Breast epithelium (tissue), 4 donors: Measurements from ENCODE around the gene TMED10. TPM values are rescaled to one million over a fixed set of nuclear protein-coding genes. Genes with fewer than 3 reads are reported as not detected.
A peak's percentile ranks its signal among the peaks of the same experiment; 100 is the strongest.

Source experiments
- DNase-seq, 2 donors: peaks; one replicate each; pipeline ENCODE4 v3.0.0-alpha.2; 2019; ENCODE audit warnings: low spot score in 2 of 2
- H3K27ac ChIP-seq, 2 donors: fragments of 200-600 bp; sonication (generic) in 1 of 2; one replicate each; pipeline ENCODE4 v1.5.1; 2016 to 2019; ENCODE audit warnings: mild to moderate bottlenecking in 1 of 2
- H3K27me3 ChIP-seq, 2 donors: fragments of 200-600 bp; sonication (generic) in 1 of 2; one replicate each; pipeline versions ENCODE4 v1.5.1 to v1.6.0; 2017 to 2019; ENCODE audit warnings: control low read depth in 1 of 2, mild to moderate bottlenecking in 1 of 2
- H3K36me3 ChIP-seq: fragments of 200-600 bp; one replicate; pipeline ENCODE4 v1.5.1; 2019
- H3K4me1 ChIP-seq, 2 donors: fragments of 200-600 bp; sonication (generic); one replicate each; pipeline ENCODE4 v1.5.1; 2016 to 2019; ENCODE audit warnings: control low read depth in 1 of 2
- H3K4me3 ChIP-seq, 3 donors: fragments of 200-600 bp; sonication (generic); 1 replicate in 2 of 3; 2 replicates in 1 of 3; pipeline ENCODE4 v1.5.1; 2016 to 2019; ENCODE audit warnings: mild to moderate bottlenecking in 3 of 3, moderate library complexity in 2 of 3
- H3K9me3 ChIP-seq, 2 donors: fragments of 200-600 bp; sonication (generic) in 1 of 2; one replicate each; pipeline ENCODE4 v1.5.1; 2016 to 2019; ENCODE audit warnings: control low read depth in 1 of 2
- POLR2A ChIP-seq: fragments of 450-650 bp; IDR thresholded peaks from one replicate; pipeline ENCODE4 v1.6.1; 2016; ENCODE audit warnings: antibody characterized with exemption, mild to moderate bottlenecking, moderate library complexity
- POLR2AphosphoS5 ChIP-seq, 3 donors: sonication (generic); formaldehyde crosslinking; IDR thresholded peaks; one replicate each; pipeline ENCODE4 v1.6.1; 2017; ENCODE audit warnings: antibody characterized with exemption in 3 of 3
- intact Hi-C: fragments of 100-400 bp; cut with DNase I; formaldehyde crosslinking; loops from one replicate; pipeline ENCODE4 v1.15.1; 2023; ENCODE audit warnings: low total_unique reads
- total RNA-seq, 3 donors: library from RNA; depleted of rRNA; stranded (reverse); fragments of >200 nt; gene quantifications; one replicate each; pipeline ENCODE4 v1.1.0, GENCODE V29; 2016
- TF ChIP-seq, protein P1 (sequence below), 3 donors: fragments of 450-650 bp; IDR thresholded peaks; one replicate each; pipeline ENCODE4 v1.5.1; 2016 to 2017; ENCODE audit warnings: antibody characterized with exemption in 3 of 3, mild to moderate bottlenecking in 3 of 3, moderate library complexity in 3 of 3

TMED10 gene
- total RNA-seq, 3 donors from 2014 or later = 263 to 443 (median 285) TPM

DNA sequence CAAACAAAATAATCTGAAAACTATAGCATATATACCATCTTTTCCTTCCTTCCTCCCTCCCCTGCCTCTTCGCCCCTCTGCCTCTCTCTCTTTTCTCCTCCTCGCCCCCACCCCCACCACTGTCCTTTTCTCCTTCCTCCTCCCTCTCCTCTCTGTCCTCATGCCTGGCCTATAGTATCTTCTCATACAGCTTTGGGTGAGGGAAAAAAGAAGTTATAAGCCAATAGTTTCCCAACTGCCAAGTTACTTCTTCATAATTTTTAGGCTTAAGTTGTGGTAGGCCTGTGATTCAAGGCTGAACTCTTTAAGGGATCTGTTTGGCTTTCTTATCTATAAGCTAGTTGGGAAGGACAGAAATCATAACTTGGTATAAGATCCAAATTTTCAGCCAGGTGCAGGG is 9.1 kb downstream of the TMED10 start:
- no peak for DNase-seq
- intact Hi-C loops = no loop called here
- Histone ChIP-seq H3K27me3 (no peaks in the 10 kb centered on the region), H3K9me3 (no peaks in the 10 kb centered on the region), H3K4me1 (peaks cover 0 to 4% of the 10 kb centered on the region in 2 donors), H3K4me3 (no peak overlapping the region), H3K27ac (no peak overlapping the region), H3K36me3 (no peaks in the 10 kb centered on the region)
- TF ChIP-seq POLR2A (no peak), POLR2AphosphoS5 (IDR thresholded peaks at IDR 0.05) (no peak)
- TF ChIP-seq, protein P1, sequence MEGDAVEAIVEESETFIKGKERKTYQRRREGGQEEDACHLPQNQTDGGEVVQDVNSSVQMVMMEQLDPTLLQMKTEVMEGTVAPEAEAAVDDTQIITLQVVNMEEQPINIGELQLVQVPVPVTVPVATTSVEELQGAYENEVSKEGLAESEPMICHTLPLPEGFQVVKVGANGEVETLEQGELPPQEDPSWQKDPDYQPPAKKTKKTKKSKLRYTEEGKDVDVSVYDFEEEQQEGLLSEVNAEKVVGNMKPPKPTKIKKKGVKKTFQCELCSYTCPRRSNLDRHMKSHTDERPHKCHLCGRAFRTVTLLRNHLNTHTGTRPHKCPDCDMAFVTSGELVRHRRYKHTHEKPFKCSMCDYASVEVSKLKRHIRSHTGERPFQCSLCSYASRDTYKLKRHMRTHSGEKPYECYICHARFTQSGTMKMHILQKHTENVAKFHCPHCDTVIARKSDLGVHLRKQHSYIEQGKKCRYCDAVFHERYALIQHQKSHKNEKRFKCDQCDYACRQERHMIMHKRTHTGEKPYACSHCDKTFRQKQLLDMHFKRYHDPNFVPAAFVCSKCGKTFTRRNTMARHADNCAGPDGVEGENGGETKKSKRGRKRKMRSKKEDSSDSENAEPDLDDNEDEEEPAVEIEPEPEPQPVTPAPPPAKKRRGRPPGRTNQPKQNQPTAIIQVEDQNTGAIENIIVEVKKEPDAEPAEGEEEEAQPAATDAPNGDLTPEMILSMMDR (IDR thresholded peaks at IDR 0.05) = no peak

DNA sequence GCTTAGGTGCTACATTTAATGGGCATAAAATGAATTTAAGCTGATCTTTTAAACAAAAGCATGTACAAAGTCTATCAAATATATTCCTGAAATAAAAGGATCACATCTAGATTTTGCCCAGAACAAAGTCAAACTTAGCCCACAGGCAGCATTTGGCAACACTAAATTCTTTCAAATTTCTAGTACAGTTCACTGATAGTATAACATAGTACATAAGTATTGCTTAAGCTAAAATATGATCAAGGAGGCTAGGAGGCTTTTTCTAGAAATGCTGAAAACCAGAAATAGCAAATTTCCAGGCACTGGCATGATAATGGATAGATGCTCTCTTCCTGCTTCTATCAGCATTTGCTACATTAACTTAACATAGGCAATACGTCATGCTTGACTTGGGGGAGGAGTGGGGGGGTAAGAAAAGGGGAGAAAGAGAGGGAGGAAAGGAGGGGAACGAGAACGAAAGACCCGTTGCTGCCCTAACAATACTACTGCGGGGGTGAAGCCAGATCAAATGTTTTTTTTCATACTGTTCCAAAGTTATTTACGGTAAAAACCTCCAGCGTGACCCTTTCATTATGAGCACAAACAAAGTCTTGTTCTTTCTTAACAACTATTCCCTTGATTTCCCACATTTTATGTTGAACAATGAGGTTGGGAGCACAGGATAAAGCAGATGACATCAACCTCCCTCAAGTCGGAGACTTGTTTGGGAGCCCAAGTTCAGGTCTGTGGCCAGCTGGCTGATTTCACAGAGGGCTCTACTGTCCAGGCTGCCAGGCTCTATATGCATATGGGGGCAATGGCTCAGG is 10.6 kb downstream of the TMED10 start:
- peaks cover 0 to 4% of the 10 kb centered on the region in 2 donors for H3K4me1 ChIP-seq
- TF ChIP-seq, protein P1 (IDR thresholded peaks at IDR 0.05) = no peak
- TF ChIP-seq POLR2A (no peak), POLR2AphosphoS5 (IDR thresholded peaks at IDR 0.05) (no peak)
- H3K27me3 ChIP-seq = no peaks in the 10 kb centered on the region
- DNase-seq = no peak
- no peak overlapping the region for H3K4me3 ChIP-seq
- no peaks in the 10 kb centered on the region for H3K36me3 ChIP-seq
- peak overlapping the region; percentile 41 to 51 for H3K27ac ChIP-seq
- no peaks in the 10 kb centered on the region for H3K9me3 ChIP-seq
- intact Hi-C loops = no loop called here

DNA sequence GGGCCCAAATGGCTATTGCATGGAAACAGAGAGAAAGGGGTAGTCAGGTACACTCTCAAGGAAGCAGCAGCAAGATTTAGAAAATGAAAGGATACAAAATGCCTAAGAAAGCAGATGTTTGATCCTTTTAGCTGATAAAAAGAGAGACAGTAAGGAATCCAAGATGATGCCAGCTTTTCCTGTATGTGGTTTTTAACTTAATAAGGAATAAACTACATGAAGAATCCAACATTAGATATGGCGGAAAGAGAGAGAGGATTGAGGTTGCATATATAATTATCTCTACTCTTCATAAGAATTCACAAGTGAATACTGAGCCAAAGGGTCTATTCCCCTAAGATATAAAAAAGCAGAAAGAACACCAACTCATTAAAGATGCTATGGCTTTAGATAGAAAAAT is 11.6 kb downstream of the TMED10 start:
- intact Hi-C loops = no loop called here
- Histone ChIP-seq H3K4me3 (no peak overlapping the region), H3K36me3 (no peaks in the 10 kb centered on the region), H3K27ac (no peak overlapping the region), H3K4me1 (peaks cover 0 to 4% of the 10 kb centered on the region in 2 donors), H3K9me3 (no peaks in the 10 kb centered on the region), H3K27me3 (no peaks in the 10 kb centered on the region)
- DNase-seq = no peak
- TF ChIP-seq, protein P1 (IDR thresholded peaks at IDR 0.05) = no peak
- TF ChIP-seq POLR2AphosphoS5 (IDR thresholded peaks at IDR 0.05) = no peak
- TF ChIP-seq POLR2A = no peak

DNA sequence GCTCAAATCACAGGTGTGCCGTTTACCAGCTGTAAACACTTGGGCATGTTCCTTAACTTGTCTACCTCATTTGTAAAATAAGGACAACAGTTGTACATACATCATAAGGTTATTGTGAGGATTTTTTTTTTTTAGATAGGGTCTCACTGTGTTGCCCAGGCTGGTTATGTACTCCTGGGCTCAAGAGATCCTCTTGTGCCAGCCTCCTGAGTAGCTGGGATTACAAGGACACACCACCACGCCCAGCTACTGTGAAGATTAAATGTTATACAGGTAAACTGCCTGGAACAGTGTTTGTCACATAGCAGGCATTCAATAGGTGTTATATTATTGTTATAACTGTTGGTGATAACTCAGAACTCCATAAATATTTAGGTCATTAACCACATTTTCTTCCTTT is 12.7 kb downstream of the TMED10 start:
- TF ChIP-seq POLR2A (no peak), POLR2AphosphoS5 (IDR thresholded peaks at IDR 0.05) (no peak)
- TF ChIP-seq, protein P1 (IDR thresholded peaks at IDR 0.05) = no peak
- H3K36me3 ChIP-seq = no peaks in the 10 kb centered on the region
- peaks cover 0 to under 1% of the 10 kb centered on the region in 2 donors for H3K4me1 ChIP-seq
- H3K27me3 ChIP-seq = no peaks in the 10 kb centered on the region
- intact Hi-C loops = no loop called here
- no peak overlapping the region for H3K27ac ChIP-seq
- no peaks in the 10 kb centered on the region for H3K9me3 ChIP-seq
- H3K4me3 ChIP-seq = no peak overlapping the region
- DNase-seq = no peak

DNA sequence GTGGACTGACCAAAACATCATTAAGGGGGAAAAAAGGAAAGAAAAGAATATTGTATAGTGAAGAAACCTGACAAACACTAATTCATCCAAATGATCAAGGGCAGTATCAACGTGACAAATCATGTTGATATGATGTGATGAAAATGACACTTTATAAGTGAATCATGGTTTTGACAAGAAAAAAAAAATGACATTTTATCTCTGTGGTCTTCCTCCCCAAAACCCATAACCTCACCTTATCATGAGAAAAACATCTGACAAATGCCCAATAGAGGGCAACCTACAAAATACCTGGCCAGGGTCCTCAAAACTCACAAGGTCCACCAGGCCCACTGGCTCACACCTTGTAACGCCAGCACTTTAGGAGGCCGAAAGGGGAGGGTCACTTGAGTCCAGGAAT is 13.8 kb downstream of the TMED10 start:
- intact Hi-C loops = no loop called here
- no peaks in the 10 kb centered on the region for H3K36me3 ChIP-seq
- DNase-seq = no peak
- TF ChIP-seq POLR2A = no peak
- no peak for TF ChIP-seq POLR2AphosphoS5 (IDR thresholded peaks at IDR 0.05)
- TF ChIP-seq, protein P1 (IDR thresholded peaks at IDR 0.05) = no peak
- H3K9me3 ChIP-seq = no peaks in the 10 kb centered on the region
- no peaks in the 10 kb centered on the region for H3K27me3 ChIP-seq
- no peak overlapping the region for H3K27ac ChIP-seq
- no peaks in the 10 kb centered on the region for H3K4me1 ChIP-seq
- no peak overlapping the region for H3K4me3 ChIP-seq
